C4-2B (cell line): Measurements from ENCODE around the gene ABHD15.

Source experiments
- CTCF ChIP-seq: fragments of 450-650 bp; conservative IDR thresholded peaks from 2 replicates; pipeline ENCODE4 v1.5.1; 2017; ENCODE audit warnings: mild to moderate bottlenecking
- ZFX ChIP-seq: fragments of 450-650 bp; IDR thresholded peaks from 2 replicates; pipeline ENCODE4 v1.6.1; 2017

GRCh38 chr17:29571486-29571882, 4.6 kb upstream of the ABHD15 start:
- no peak for TF ChIP-seq CTCF
- TF ChIP-seq ZFX: no peak
